Astrocyte (in vitro differentiated cells and primary cell): ENCODE measurements around the gene POU6F2. TPM values are rescaled to one million over a fixed set of nuclear protein-coding genes. Genes with fewer than 3 reads are reported as not detected.

ENCODE experiments used
- DNase-seq: peaks from one replicate; pipeline ENCODE4 v3.0.0-alpha.2; 2010; ENCODE audit warnings: low read depth
- FAIRE-seq: peaks from 2 replicates; lab custom pipeline; 2011; peaks lifted over from hg19 to GRCh38; lab: Jason Lieb, UNC
- H2AFZ ChIP-seq: 2 replicates; pipeline ENCODE4 v1.6.0; 2012; ENCODE audit warnings: low read depth, low read length, inconsistent platforms
- H3K27ac ChIP-seq: 2 replicates; pipeline ENCODE4 v1.5.1; 2011; ENCODE audit warnings: low read depth, low read length, inconsistent platforms
- H3K27me3 ChIP-seq: 2 replicates; pipeline ENCODE4 v1.6.0; 2011; ENCODE audit warnings: low read length, inconsistent platforms; ENCODE audit not compliant: insufficient read depth
- H3K36me3 ChIP-seq: 2 replicates; pipeline ENCODE4 v1.5.1; 2011; ENCODE audit warnings: low read length, inconsistent platforms; ENCODE audit not compliant: insufficient read depth
- H3K4me1 ChIP-seq: 2 replicates; pipeline ENCODE4 v1.5.1; 2011; ENCODE audit warnings: low read length, inconsistent platforms; ENCODE audit not compliant: insufficient read depth
- H3K4me2 ChIP-seq: 2 replicates; pipeline ENCODE4 v1.6.0; 2012; ENCODE audit warnings: low read length, inconsistent platforms
- H3K4me3 ChIP-seq: 2 replicates; pipeline ENCODE4 v1.5.1; 2011; ENCODE audit warnings: low read depth, mild to moderate bottlenecking, low read length, inconsistent platforms; ENCODE audit not compliant: insufficient read depth
- H3K79me2 ChIP-seq: 2 replicates; pipeline ENCODE4 v1.6.0; 2012; ENCODE audit warnings: mild to moderate bottlenecking, low read length, inconsistent platforms; ENCODE audit not compliant: insufficient read depth
- H3K9ac ChIP-seq: 2 replicates; pipeline ENCODE4 v1.6.0; 2012; ENCODE audit warnings: mild to moderate bottlenecking, low read length, inconsistent platforms
- H3K9me3 ChIP-seq: 2 replicates; pipeline ENCODE4 v1.5.1; 2012; ENCODE audit warnings: low read depth, mild to moderate bottlenecking, low read length, inconsistent platforms; ENCODE audit not compliant: insufficient read depth
- H4K20me1 ChIP-seq: 2 replicates; pipeline ENCODE4 v1.6.0; 2012; ENCODE audit warnings: low read length, inconsistent platforms; ENCODE audit not compliant: insufficient read depth
- H3K27ac Mint-ChIP-seq: one replicate; pipeline ENCODE4 v1.8.0; 2021; ENCODE audit warnings: mild to moderate bottlenecking, mixed read lengths; ENCODE audit not compliant: unreplicated experiment
- H3K27me3 Mint-ChIP-seq: one replicate; pipeline ENCODE4 v1.8.0; 2021; ENCODE audit warnings: low read depth, mixed read lengths; ENCODE audit not compliant: unreplicated experiment
- H3K36me3 Mint-ChIP-seq: one replicate; pipeline ENCODE4 v1.8.0; 2021; ENCODE audit warnings: low read depth, mixed read lengths; ENCODE audit not compliant: unreplicated experiment
- H3K4me1 Mint-ChIP-seq: one replicate; pipeline ENCODE4 v1.8.0; 2021; ENCODE audit warnings: low read depth, mixed read lengths; ENCODE audit not compliant: unreplicated experiment
- H3K4me3 Mint-ChIP-seq: one replicate; pipeline ENCODE4 v1.8.0; 2021; ENCODE audit warnings: mild to moderate bottlenecking, moderate library complexity, mixed read lengths; ENCODE audit not compliant: unreplicated experiment
- H3K9me3 Mint-ChIP-seq: one replicate; pipeline ENCODE4 v1.8.0; 2021; ENCODE audit warnings: mild to moderate bottlenecking, mixed read lengths; ENCODE audit not compliant: unreplicated experiment
- EZH2 ChIP-seq: IDR thresholded peaks from 2 replicates; pipeline ENCODE4 v1.6.1; 2012; ENCODE audit warnings: mild to moderate bottlenecking, low read length, inconsistent platforms; ENCODE audit not compliant: insufficient read depth
- total RNA-seq: library from RNA; stranded (reverse); gene quantifications from 2 replicates; pipeline ENCODE4 v1.2.1, GENCODE V29; 2021
- TF ChIP-seq, protein P1 (sequence below): IDR thresholded peaks from 2 replicates; pipeline ENCODE4 v1.5.1; 2011; ENCODE audit warnings: low read depth, mild to moderate bottlenecking, inconsistent platforms, low read length, moderate library complexity; ENCODE audit not compliant: insufficient read depth

POU6F2 gene
- total RNA-seq, 1 donor from 2014 or later = 0.45 TPM

DNA sequence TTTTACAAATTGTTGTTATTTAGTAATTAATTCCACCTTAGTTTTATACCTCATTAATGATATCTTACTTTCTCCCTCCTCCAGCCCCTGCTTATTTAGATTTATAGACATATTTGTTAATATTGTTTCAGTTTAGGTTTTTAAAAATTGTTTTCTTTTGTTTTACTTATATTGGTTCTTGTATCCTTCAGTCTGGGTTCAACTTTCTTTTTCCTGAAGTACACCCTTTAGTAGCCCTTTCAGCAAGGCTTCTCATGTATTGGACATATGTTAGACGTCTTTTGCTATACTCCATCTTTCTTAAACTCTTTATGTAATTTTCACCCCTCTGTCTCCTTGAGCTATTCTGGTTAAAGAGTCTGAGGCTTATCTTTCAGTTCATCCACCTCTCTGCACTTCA is 12.8 kb upstream of the POU6F2 start:
- Mint-ChIP-seq H3K4me1 (no peaks in the 10 kb centered on the region), H3K36me3 (no peaks in the 10 kb centered on the region), H3K27ac (no peak overlapping the region), H3K9me3 (peaks cover 3% of the 10 kb centered on the region), H3K4me3 (no peak overlapping the region), H3K27me3 (no peaks in the 10 kb centered on the region)
- H3K79me2 ChIP-seq = no peaks in the 10 kb centered on the region
- no peaks in the 10 kb centered on the region for H3K27me3 ChIP-seq
- no peaks in the 10 kb centered on the region for H4K20me1 ChIP-seq
- no peaks in the 10 kb centered on the region for H3K4me1 ChIP-seq
- no peaks in the 10 kb centered on the region for H3K9me3 ChIP-seq
- DNase-seq (no peak), FAIRE-seq (no peak)
- H3K9ac ChIP-seq = no peak overlapping the region
- TF ChIP-seq, protein P1, sequence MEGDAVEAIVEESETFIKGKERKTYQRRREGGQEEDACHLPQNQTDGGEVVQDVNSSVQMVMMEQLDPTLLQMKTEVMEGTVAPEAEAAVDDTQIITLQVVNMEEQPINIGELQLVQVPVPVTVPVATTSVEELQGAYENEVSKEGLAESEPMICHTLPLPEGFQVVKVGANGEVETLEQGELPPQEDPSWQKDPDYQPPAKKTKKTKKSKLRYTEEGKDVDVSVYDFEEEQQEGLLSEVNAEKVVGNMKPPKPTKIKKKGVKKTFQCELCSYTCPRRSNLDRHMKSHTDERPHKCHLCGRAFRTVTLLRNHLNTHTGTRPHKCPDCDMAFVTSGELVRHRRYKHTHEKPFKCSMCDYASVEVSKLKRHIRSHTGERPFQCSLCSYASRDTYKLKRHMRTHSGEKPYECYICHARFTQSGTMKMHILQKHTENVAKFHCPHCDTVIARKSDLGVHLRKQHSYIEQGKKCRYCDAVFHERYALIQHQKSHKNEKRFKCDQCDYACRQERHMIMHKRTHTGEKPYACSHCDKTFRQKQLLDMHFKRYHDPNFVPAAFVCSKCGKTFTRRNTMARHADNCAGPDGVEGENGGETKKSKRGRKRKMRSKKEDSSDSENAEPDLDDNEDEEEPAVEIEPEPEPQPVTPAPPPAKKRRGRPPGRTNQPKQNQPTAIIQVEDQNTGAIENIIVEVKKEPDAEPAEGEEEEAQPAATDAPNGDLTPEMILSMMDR = no peak
- no peak for TF ChIP-seq EZH2
- H3K27ac ChIP-seq = no peak overlapping the region
- no peak overlapping the region for H3K4me3 ChIP-seq
- H2AFZ ChIP-seq = no peak overlapping the region
- H3K36me3 ChIP-seq = no peaks in the 10 kb centered on the region
- H3K4me2 ChIP-seq = no peak overlapping the region

- Histone ChIP-seq H3K4me2 (no peak overlapping the region), H3K27ac (no peak overlapping the region), H3K9ac (no peak overlapping the region), H4K20me1 (no peaks in the 10 kb centered on the region), H3K27me3 (peaks cover 13% of the 10 kb centered on the region), H2AFZ (no peak overlapping the region), H3K36me3 (no peaks in the 10 kb centered on the region), H3K79me2 (no peaks in the 10 kb centered on the region), H3K4me3 (no peak overlapping the region), H3K4me1 (no peaks in the 10 kb centered on the region), H3K9me3 (no peaks in the 10 kb centered on the region)
- H3K4me3 Mint-ChIP-seq = no peak overlapping the region
- peaks cover 2% of the 10 kb centered on the region for H3K9me3 Mint-ChIP-seq
- no peak for DNase-seq
- peaks cover 3% of the 10 kb centered on the region for H3K4me1 Mint-ChIP-seq
- H3K27ac Mint-ChIP-seq = no peak overlapping the region
- no peak for FAIRE-seq
- no peak for TF ChIP-seq EZH2
- TF ChIP-seq, protein P1 = no peak
- peaks cover 14% of the 10 kb centered on the region for H3K27me3 Mint-ChIP-seq
- no peaks in the 10 kb centered on the region for H3K36me3 Mint-ChIP-seq
Observed at GRCh38 chr7:38973760-38974159, 3.9 kb upstream of the POU6F2 start.

DNA sequence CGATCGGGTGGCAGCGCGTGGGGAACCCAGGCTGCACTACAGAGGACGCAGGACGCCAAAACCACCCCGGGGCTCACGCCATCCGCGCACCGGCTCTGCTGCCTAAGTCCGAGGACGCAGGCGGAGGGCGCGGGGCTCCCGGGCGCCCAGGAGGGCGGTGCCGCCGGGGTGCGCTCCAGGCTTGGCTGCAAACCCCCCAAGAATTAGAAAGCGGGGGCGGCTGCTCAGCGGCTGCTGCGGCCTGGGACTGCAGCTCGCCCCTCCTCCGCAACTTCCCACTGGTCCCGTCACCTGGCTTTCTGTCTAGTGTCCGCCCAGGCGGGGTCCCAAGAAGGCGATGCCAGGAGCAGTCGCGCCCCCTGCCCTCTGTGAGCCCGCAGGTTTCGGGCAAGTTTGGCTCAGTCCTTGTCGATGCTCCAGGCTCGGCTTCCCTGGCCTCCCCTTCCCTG is 1.7 kb upstream of the POU6F2 start:
- H2AFZ ChIP-seq = peak overlapping the region; percentile 70
- DNase-seq (no peak), FAIRE-seq (no peak)

More for the DNA sequence above, 1.7 kb upstream of the POU6F2 start:
- no peaks in the 10 kb centered on the region for H3K36me3 ChIP-seq
- H3K27ac ChIP-seq = no peak overlapping the region
- no peaks in the 10 kb centered on the region for H4K20me1 ChIP-seq
- H3K4me1 Mint-ChIP-seq = peaks cover 3% of the 10 kb centered on the region
- TF ChIP-seq, protein P1 = no peak
- TF ChIP-seq EZH2 = peak; percentile 27
- H3K36me3 Mint-ChIP-seq = no peaks in the 10 kb centered on the region
- H3K27me3 Mint-ChIP-seq = peaks cover 14% of the 10 kb centered on the region
- H3K4me3 ChIP-seq = no peak overlapping the region
- H3K27me3 ChIP-seq = peaks cover 13% of the 10 kb centered on the region
- H3K9me3 ChIP-seq = no peaks in the 10 kb centered on the region
- H3K79me2 ChIP-seq = no peaks in the 10 kb centered on the region
- H3K4me3 Mint-ChIP-seq = peak overlapping the region; percentile 30
- no peaks in the 10 kb centered on the region for H3K4me1 ChIP-seq
- peak overlapping the region; percentile 77 for H3K4me2 ChIP-seq
- no peak overlapping the region for H3K27ac Mint-ChIP-seq
- H3K9me3 Mint-ChIP-seq = peaks cover 2% of the 10 kb centered on the region
- H3K9ac ChIP-seq = no peak overlapping the region
